Peyer's patch (tissue), 4 donors: ENCODE data around the gene PRKCH. TPM values are rescaled to one million over a fixed set of nuclear protein-coding genes. Genes with fewer than 3 reads are reported as not detected.

Experiments
- DNase-seq, 3 donors: peaks; one replicate each; pipeline ENCODE4 v3.0.0-alpha.2; 2017 to 2019
- H3K27ac ChIP-seq, 4 donors: fragments of 200-600 bp; sonication (generic); one replicate each; pipeline ENCODE4 v1.5.1; 2016 to 2019
- H3K27me3 ChIP-seq, 2 donors: fragments of 200-600 bp; sonication (generic); one replicate each; pipeline ENCODE4 v1.5.1; 2019
- H3K36me3 ChIP-seq, 3 donors: fragments of 200-600 bp; sonication (generic); one replicate each; pipeline ENCODE4 v1.5.1; 2016 to 2019
- H3K4me1 ChIP-seq, 4 donors: fragments of 200-600 bp; sonication (generic); one replicate each; pipeline ENCODE4 v1.5.1; 2016 to 2019
- H3K4me3 ChIP-seq, 4 donors: fragments of 200-600 bp; sonication (generic); 1 replicate in 3 of 4; 2 replicates in 1 of 4; pipeline ENCODE4 v1.5.1; 2016 to 2019; ENCODE audit warnings: mild to moderate bottlenecking in 1 of 4
- H3K9me3 ChIP-seq, 4 donors: fragments of 200-600 bp; sonication (generic); one replicate each; pipeline ENCODE4 v1.5.1; 2016 to 2019; ENCODE audit warnings: mild to moderate bottlenecking in 1 of 4
- CTCF ChIP-seq, 6 experiments: fragments of 450-650 bp in 4 of 6; fragments of 200-600 bp in 2 of 6; sonication (generic) in 1 of 6; IDR thresholded peaks; one replicate each; pipeline ENCODE4 v1.5.1; 2017 to 2019; ENCODE audit warnings: antibody characterized with exemption in 6 of 6, mild to moderate bottlenecking in 3 of 6, moderate library complexity in 1 of 6
- POLR2A ChIP-seq, 2 donors: fragments of 450-650 bp; IDR thresholded peaks; one replicate each; pipeline ENCODE4 v1.5.1; 2017; ENCODE audit warnings: antibody characterized with exemption in 2 of 2, mild to moderate bottlenecking in 2 of 2, moderate library complexity in 2 of 2
- total RNA-seq, 4 donors: library from RNA; depleted of rRNA; stranded (reverse); fragments of >200 nt; gene quantifications; one replicate each; pipeline ENCODE4 v1.1.0, GENCODE V29; 2016

The PRKCH gene
- total RNA-seq, 4 donors from 2014 or later, result 32.5 to 64.2 (median 53.0) TPM

- no peak for DNase-seq
- Histone ChIP-seq H3K27me3 (no peaks in the 10 kb centered on the region), H3K27ac (peak overlapping the region in 3 of 4 donors; percentile 74 to 84 (median 82)), H3K4me1 (peaks cover 0 to 34% (median 2%) of the 10 kb centered on the region in 4 donors), H3K9me3 (no peaks in the 10 kb centered on the region), H3K36me3 (no peaks in the 10 kb centered on the region), H3K4me3 (no peak overlapping the region)
- TF ChIP-seq POLR2A (IDR thresholded peaks at IDR 0.05) (no peak), CTCF (IDR thresholded peaks at IDR 0.05) (no peak)
Observed at GRCh38 chr14:61562321-61563161, 241.2 kb downstream of the PRKCH start.

- Histone ChIP-seq H3K36me3 (no peaks in the 10 kb centered on the region), H3K27me3 (no peaks in the 10 kb centered on the region), H3K4me1 (peaks cover 0 to 36% (median 2%) of the 10 kb centered on the region in 4 donors), H3K27ac (no peak overlapping the region), H3K4me3 (no peak overlapping the region), H3K9me3 (no peaks in the 10 kb centered on the region)
- no peak for DNase-seq
- no peak for TF ChIP-seq POLR2A (IDR thresholded peaks at IDR 0.05)
- TF ChIP-seq CTCF (IDR thresholded peaks at IDR 0.05), result no peak
Observed at GRCh38 chr14:61563162-61563511, 241.8 kb downstream of the PRKCH start.

- Histone ChIP-seq H3K27ac (no peak overlapping the region), H3K36me3 (no peaks in the 10 kb centered on the region), H3K9me3 (no peaks in the 10 kb centered on the region), H3K27me3 (no peaks in the 10 kb centered on the region), H3K4me1 (peaks cover 2 to 45% (median 3%) of the 10 kb centered on the region in 4 donors), H3K4me3 (no peak overlapping the region)
- DNase-seq, result no peak
- TF ChIP-seq POLR2A (IDR thresholded peaks at IDR 0.05) (no peak), CTCF (IDR thresholded peaks at IDR 0.05) (no peak)
Observed at GRCh38 chr14:61563880-61564617, 242.7 kb downstream of the PRKCH start.

- peaks cover 3 to 49% (median 6%) of the 10 kb centered on the region in 4 donors for H3K4me1 ChIP-seq
- DNase-seq, result no peak
Observed at GRCh38 chr14:61564618-61565091, 243.3 kb downstream of the PRKCH start.

GRCh38 chr14:61565181-61565580 is 243.8 kb downstream of the PRKCH start:
- H3K27ac ChIP-seq, result no peak overlapping the region
- no peaks in the 10 kb centered on the region for H3K9me3 ChIP-seq
- H3K36me3 ChIP-seq, result no peaks in the 10 kb centered on the region
- H3K4me1 ChIP-seq, result peaks cover 3 to 46% (median 9%) of the 10 kb centered on the region in 4 donors
- DNase-seq, result no peak
- no peak overlapping the region for H3K4me3 ChIP-seq
- no peaks in the 10 kb centered on the region for H3K27me3 ChIP-seq
- TF ChIP-seq POLR2A (IDR thresholded peaks at IDR 0.05), result no peak
- no peak for TF ChIP-seq CTCF (IDR thresholded peaks at IDR 0.05)

More at GRCh38 chr14:61564618-61565091, 243.3 kb downstream of the PRKCH start:
- no peak overlapping the region for H3K27ac ChIP-seq
- no peak overlapping the region for H3K4me3 ChIP-seq
- no peaks in the 10 kb centered on the region for H3K27me3 ChIP-seq
- H3K9me3 ChIP-seq, result no peaks in the 10 kb centered on the region
- no peaks in the 10 kb centered on the region for H3K36me3 ChIP-seq
- TF ChIP-seq CTCF (IDR thresholded peaks at IDR 0.05), result no peak
- TF ChIP-seq POLR2A (IDR thresholded peaks at IDR 0.05), result no peak
